H1 (cell line): ENCODE data around the gene CACNA2D3. TPM values are rescaled to one million over a fixed set of nuclear protein-coding genes. Genes with fewer than 3 reads are reported as not detected.

Experiments used
- CTCF ChIA-PET: fragments of 300-600 bp; sonication (Branson Sonifier 250); formaldehyde crosslinking; loops from one replicate; lab custom pipeline; 2021; ENCODE audit not compliant: partially characterized antibody; lab: Charles Lee
- POLR2A ChIA-PET: fragments of 300-600 bp; sonication (Branson Sonifier 250); formaldehyde crosslinking; loops from one replicate; lab custom pipeline; 2021; ENCODE audit warnings: inconsistent platforms; ENCODE audit not compliant: partially characterized antibody; lab: Charles Lee
- DNase-seq, 2 experiments: peaks; one replicate each; pipeline versions ENCODE4 v3.0.0 to v3.0.0-alpha.2; 2010 to 2022; ENCODE audit warnings: low spot score in 2 of 2, low read depth in 1 of 2, mixed read lengths in 1 of 2
- FAIRE-seq: peaks from 2 replicates; lab custom pipeline; 2011; peaks lifted over from hg19 to GRCh38; lab: Jason Lieb, UNC
- H2AFZ ChIP-seq: 2 replicates; pipeline ENCODE4 v1.8.1; 2012; ENCODE audit warnings: low read length, inconsistent platforms
- H2AK5ac ChIP-seq: 2 replicates; pipeline ENCODE4 v1.6.1; 2013; ENCODE audit warnings: low read depth, low read length
- H2BK120ac ChIP-seq: replicated peaks from 2 replicates; pipeline ENCODE3; 2013; ENCODE audit warnings: low read depth, low read length, inconsistent platforms
- H2BK12ac ChIP-seq: 2 replicates; pipeline ENCODE4 v1.6.1; 2013; ENCODE audit warnings: low read depth, low read length
- H2BK15ac ChIP-seq: 2 replicates; pipeline ENCODE4 v1.6.1; 2013; ENCODE audit warnings: low read length
- H2BK20ac ChIP-seq: 2 replicates; pipeline ENCODE4 v1.6.1; 2013; ENCODE audit warnings: low read length
- H2BK5ac ChIP-seq: 2 replicates; pipeline ENCODE4 v1.6.1; 2013; ENCODE audit warnings: low read depth, low read length
- H3K14ac ChIP-seq: 2 replicates; pipeline ENCODE4 v1.6.1; 2013; ENCODE audit warnings: inconsistent platforms; ENCODE audit not compliant: insufficient read length
- H3K18ac ChIP-seq: 2 replicates; pipeline ENCODE4 v1.6.1; 2013; ENCODE audit warnings: low read length; ENCODE audit errors: extremely low read depth
- H3K23ac ChIP-seq: 2 replicates; pipeline ENCODE4 v1.6.1; 2013; ENCODE audit warnings: inconsistent platforms; ENCODE audit not compliant: insufficient read length
- H3K23me2 ChIP-seq: 2 replicates; pipeline ENCODE4 v1.6.1; 2013; ENCODE audit warnings: low read depth, low read length
- H3K27ac ChIP-seq: 2 replicates; pipeline ENCODE4 v1.6.1; 2011; ENCODE audit warnings: low read depth, low read length, inconsistent platforms
- H3K27me3 ChIP-seq, 4 experiments: replicated peaks in 1 of 4; 1 replicate in 1 of 4; 2 replicates in 3 of 4; pipeline versions ENCODE4 v1.6.1 to v1.8.1; 2011 to 2013; ENCODE audit warnings: low read length in 3 of 4, mild to moderate bottlenecking in 3 of 4, inconsistent platforms in 2 of 4, mixed read lengths in 2 of 4, moderate library complexity in 1 of 4; ENCODE audit not compliant: control insufficient read depth in 3 of 4, insufficient read depth in 3 of 4; ENCODE audit errors: extremely low read depth in 1 of 4
- H3K36me3 ChIP-seq, 4 experiments: 2 replicates each; pipeline versions ENCODE4 v1.6.1 to v1.8.1; 2011 to 2013; ENCODE audit warnings: mild to moderate bottlenecking in 4 of 4, low read length in 3 of 4, moderate library complexity in 2 of 4, control low read depth in 1 of 4, inconsistent platforms in 1 of 4; ENCODE audit not compliant: insufficient read depth in 4 of 4, control insufficient read depth in 2 of 4
- H3K4ac ChIP-seq: replicated peaks from 2 replicates; pipeline ENCODE3; 2013; ENCODE audit warnings: low read length, low read depth, mixed read lengths, inconsistent platforms; ENCODE audit not compliant: insufficient read length
- H3K4me1 ChIP-seq, 4 experiments: replicated peaks in 1 of 4; 1 replicate in 1 of 4; 2 replicates in 3 of 4; pipeline versions ENCODE4 v1.6.1 to v1.8.1; 2011 to 2013; ENCODE audit warnings: low read length in 3 of 4, inconsistent platforms in 2 of 4, mixed read lengths in 1 of 4; ENCODE audit not compliant: insufficient read depth in 4 of 4, control insufficient read depth in 3 of 4
- H3K4me2 ChIP-seq, 2 experiments: 2 replicates each; pipeline versions ENCODE4 v1.6.1 to v1.8.1; 2011 to 2013; ENCODE audit warnings: low read depth in 2 of 2, low read length in 2 of 2, control low read depth in 1 of 2, inconsistent platforms in 1 of 2, mild to moderate bottlenecking in 1 of 2; ENCODE audit not compliant: insufficient read depth in 1 of 2
- H3K4me3 ChIP-seq, 4 experiments: fragments of 200-600, 300-600 bp in 1 of 4; sonication (generic), shearing (Covaris generic), sonication (Bioruptor Twin) in 1 of 4; 2 replicates each; pipeline versions ENCODE4 v1.5.1 to v1.8.1; 2011 to 2016; ENCODE audit warnings: low read length in 4 of 4, low read depth in 3 of 4, control low read depth in 2 of 4, inconsistent platforms in 2 of 4, mild to moderate bottlenecking in 2 of 4, mixed read lengths in 1 of 4, moderate library complexity in 1 of 4; ENCODE audit not compliant: insufficient read depth in 2 of 4; ENCODE audit errors: extremely low read depth in 1 of 4
- H3K56ac ChIP-seq: replicated peaks from 2 replicates; pipeline ENCODE3; 2013; ENCODE audit warnings: low read depth, mild to moderate bottlenecking, mixed read lengths, low read length, inconsistent platforms; ENCODE audit not compliant: insufficient read length
- H3K79me1 ChIP-seq: 2 replicates; pipeline ENCODE4 v1.6.1; 2013; ENCODE audit warnings: low read depth, low read length, control low read depth
- H3K79me2 ChIP-seq, 2 experiments: 2 replicates each; pipeline versions ENCODE4 v1.6.1 to v1.8.1; 2012 to 2013; ENCODE audit warnings: low read length in 2 of 2, mild to moderate bottlenecking in 2 of 2, inconsistent platforms in 1 of 2; ENCODE audit not compliant: insufficient read depth in 2 of 2, control insufficient read depth in 1 of 2
- H3K9ac ChIP-seq, 4 experiments: replicated peaks in 1 of 4; 1 replicate in 1 of 4; 2 replicates in 3 of 4; pipeline versions ENCODE4 v1.6.1 to v1.8.1; 2011 to 2013; ENCODE audit warnings: low read depth in 3 of 4, low read length in 3 of 4, control low read depth in 2 of 4, mild to moderate bottlenecking in 2 of 4, moderate library complexity in 2 of 4, inconsistent platforms in 1 of 4; ENCODE audit errors: extremely low read depth in 1 of 4
- H3K9me3 ChIP-seq, 2 experiments: 2 replicates each; pipeline versions ENCODE4 v1.6.1 to v1.8.1; 2012 to 2013; ENCODE audit warnings: mild to moderate bottlenecking in 2 of 2, moderate library complexity in 2 of 2, control low read depth in 1 of 2, inconsistent platforms in 1 of 2, low read depth in 1 of 2, low read length in 1 of 2, mixed read lengths in 1 of 2; ENCODE audit not compliant: insufficient read depth in 2 of 2
- H4K20me1 ChIP-seq, 2 experiments: replicated peaks in 1 of 2; 2 replicates each; pipeline versions ENCODE3 to v1.8.1; 2011 to 2013; ENCODE audit warnings: inconsistent platforms in 2 of 2, low read length in 2 of 2, mild to moderate bottlenecking in 1 of 2; ENCODE audit not compliant: insufficient read depth in 2 of 2, control insufficient read depth in 1 of 2
- H4K5ac ChIP-seq: 2 replicates; pipeline ENCODE4 v1.6.1; 2013; ENCODE audit warnings: low read length, low read depth, mixed read lengths, inconsistent platforms; ENCODE audit not compliant: insufficient read length
- H4K8ac ChIP-seq: 2 replicates; pipeline ENCODE4 v1.8.0; 2013; ENCODE audit warnings: mild to moderate bottlenecking, moderate library complexity, low read length, inconsistent platforms; ENCODE audit not compliant: insufficient read depth; ENCODE audit errors: extremely low read depth
- H4K91ac ChIP-seq: replicated peaks from 2 replicates; pipeline ENCODE3; 2013; ENCODE audit warnings: low read length, mixed read lengths, inconsistent platforms; ENCODE audit not compliant: insufficient read length
- CBX5 ChIP-seq: fragments of 300-800, 300-1000 bp; sonication (generic); IDR thresholded peaks from 2 replicates; pipeline ENCODE4 v1.7.1; 2016; ENCODE audit warnings: antibody characterized with exemption, low read length, low read depth
- CREB1 ChIP-seq: IDR thresholded peaks from 2 replicates; pipeline ENCODE4 v1.6.1; 2012; ENCODE audit warnings: inconsistent platforms
- WGBS, 2 experiments: shearing (Covaris generic) in 1 of 2; methylation state at CpG; one replicate each; pipeline versions ENCODE4 v1.1.6 to v1.1.7; 2013 to 2015; ENCODE audit warnings: low lambda C conversion rate in 2 of 2, mixed read lengths in 2 of 2, inconsistent platforms in 1 of 2, low coverage in 1 of 2, missing lambda C conversion rate in 1 of 2; ENCODE audit not compliant: insufficient replicate concordance in 2 of 2, insufficient coverage in 1 of 2, insufficient read length in 1 of 2; ENCODE audit errors: extremely low coverage in 1 of 2, missing lambda C conversion rate in 1 of 2; 5-methylcytosine and 5-hydroxymethylcytosine counted together
- polyA plus RNA-seq, 7 experiments: library from polyadenylated mRNA; depleted of rRNA in 3 of 7; stranded (reverse) in 5 of 7; unstranded in 2 of 7; fragments of >200 nt in 5 of 7; fragments of 200-250 nt in 2 of 7; gene quantifications; 1 replicate in 5 of 7; 2 replicates in 1 of 7; 4 replicates in 1 of 7; pipeline versions ENCODE4 v1.2.1 to v1.2.3, GENCODE V29; 2011 to 2013; ENCODE audit warnings: missing spikeins in 2 of 7, mixed read lengths in 2 of 7
- total RNA-seq: library from RNA; stranded (reverse); fragmentation: NEBNext Ultra II Directional; extraction: Animal tissue kit (Norgen Biotek cat#: 25700); gene quantifications from 2 replicates; pipeline ENCODE4 v1.2.1, GENCODE V29; 2021

The CACNA2D3 gene
- total and polyA plus RNA-seq, 2 of the 8 experiments (the other 6 are each of a cell fraction or from before 2014, with no cell fraction given), result 1.5 to 1.8 TPM

- no peaks in the 10 kb centered on the region for H3K79me2 ChIP-seq
- WGBS, 2 experiments, result 89% methylated on average over 7 of the region's 7 CpGs; no CpG with 5 or more reads in 1 of the 2 experiments
- ChIA-PET POLR2A (interaction anchor here (0.8 kb wide), 1 partner anchor 11 kb away, joined by 3 read pairs; no protein-coding TSS in a partner anchor), CTCF (interaction anchor here (1.1 to 1.6 kb wide), 2 partner anchors 50 to 489 kb away, joined by 4 to 6 read pairs; no protein-coding TSS in a partner anchor)
- H3K14ac ChIP-seq, result no peak overlapping the region
- H2BK15ac ChIP-seq, result no peak overlapping the region
- no peak overlapping the region for H3K4me3 ChIP-seq
- no peak overlapping the region for H2AK5ac ChIP-seq
- no peaks in the 10 kb centered on the region for H3K23me2 ChIP-seq
- H3K4me2 ChIP-seq, result no peak overlapping the region
- H3K9me3 ChIP-seq, result no peaks in the 10 kb centered on the region
- H3K4ac ChIP-seq, result peak overlapping the region; percentile 48
- no peak overlapping the region for H2BK120ac ChIP-seq
- no peak overlapping the region for H2BK5ac ChIP-seq
- H4K5ac ChIP-seq, result no peak overlapping the region
- no peak overlapping the region for H2BK12ac ChIP-seq
- H3K79me1 ChIP-seq, result no peaks in the 10 kb centered on the region; the same call in 1 of the 2 replicates
- H3K27ac ChIP-seq, result no peak overlapping the region
- no peak overlapping the region for H2BK20ac ChIP-seq
- H3K36me3 ChIP-seq, result no peaks in the 10 kb centered on the region
- no peak overlapping the region for H4K91ac ChIP-seq
- H3K27me3 ChIP-seq, result no peaks in the 10 kb centered on the region
- no peak for TF ChIP-seq CBX5
- TF ChIP-seq CREB1, result no peak
- TF ChIP-seq, all 59 proteins: peak for 0
- FAIRE-seq (no peak), DNase-seq (no peak)
- no peak overlapping the region for H2AFZ ChIP-seq
- H3K18ac ChIP-seq, result no peak overlapping the region
- H4K20me1 ChIP-seq, result no peaks in the 10 kb centered on the region
- H3K56ac ChIP-seq, result no peak overlapping the region
- H3K9ac ChIP-seq, result no peak overlapping the region
- no peak overlapping the region; the same call in 1 of the 2 replicates for H4K8ac ChIP-seq
- no peak overlapping the region for H3K23ac ChIP-seq
- H3K4me1 ChIP-seq, result peaks cover 0 to 8% (median 4%) of the 10 kb centered on the region in 4 experiments; a peak in 3 of 7 replicates
Observed at GRCh38 chr3:54950391-54951003, 828.1 kb downstream of the CACNA2D3 start.
